ENCODE results near the gene HELZ. TPM values are rescaled to one million over a fixed set of nuclear protein-coding genes. Genes with fewer than 3 reads are reported as not detected.

Gene HELZ
- total RNA-seq, 6 donors from 2014 or later: 52.1 to 166 (median 60.8) TPM

DNA sequence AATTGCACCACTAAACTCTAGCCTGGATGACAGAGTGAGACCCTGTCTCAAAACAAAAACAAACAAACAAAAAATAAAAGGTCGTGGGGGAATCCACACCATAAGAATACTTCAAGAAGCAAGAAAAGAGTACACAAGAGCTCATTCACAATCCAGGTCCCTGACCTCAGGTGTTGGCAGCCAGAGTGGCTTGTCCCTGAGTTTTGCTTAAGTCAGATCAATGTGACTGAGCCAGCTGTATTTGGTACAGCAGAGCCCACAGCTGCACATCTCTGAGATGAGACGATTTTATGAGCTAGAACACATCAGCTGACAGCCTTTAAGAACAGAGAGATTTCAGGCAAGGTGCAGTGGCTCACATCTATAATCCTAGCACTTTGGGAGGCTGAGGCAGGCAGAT, 178.3 kb downstream of the HELZ start:
- Histone ChIP-seq H3K4me1 (peaks cover 0 to 8% (median 0%) of the 10 kb centered on the region in 4 donors), H3K27me3 (no peaks in the 10 kb centered on the region), H3K9me3 (no peaks in the 10 kb centered on the region), H3K4me3 (no peak overlapping the region), H3K27ac (no peak overlapping the region), H3K36me3 (no peaks in the 10 kb centered on the region)
- ATAC-seq (ENCODE audit: low FRiP score in 2 of 2) (no peak), DNase-seq (no peak)
- 56 to 67% methylated on average over 2 of the region's 2 CpGs for WGBS, 2 donors
- TF ChIP-seq, protein P1, sequence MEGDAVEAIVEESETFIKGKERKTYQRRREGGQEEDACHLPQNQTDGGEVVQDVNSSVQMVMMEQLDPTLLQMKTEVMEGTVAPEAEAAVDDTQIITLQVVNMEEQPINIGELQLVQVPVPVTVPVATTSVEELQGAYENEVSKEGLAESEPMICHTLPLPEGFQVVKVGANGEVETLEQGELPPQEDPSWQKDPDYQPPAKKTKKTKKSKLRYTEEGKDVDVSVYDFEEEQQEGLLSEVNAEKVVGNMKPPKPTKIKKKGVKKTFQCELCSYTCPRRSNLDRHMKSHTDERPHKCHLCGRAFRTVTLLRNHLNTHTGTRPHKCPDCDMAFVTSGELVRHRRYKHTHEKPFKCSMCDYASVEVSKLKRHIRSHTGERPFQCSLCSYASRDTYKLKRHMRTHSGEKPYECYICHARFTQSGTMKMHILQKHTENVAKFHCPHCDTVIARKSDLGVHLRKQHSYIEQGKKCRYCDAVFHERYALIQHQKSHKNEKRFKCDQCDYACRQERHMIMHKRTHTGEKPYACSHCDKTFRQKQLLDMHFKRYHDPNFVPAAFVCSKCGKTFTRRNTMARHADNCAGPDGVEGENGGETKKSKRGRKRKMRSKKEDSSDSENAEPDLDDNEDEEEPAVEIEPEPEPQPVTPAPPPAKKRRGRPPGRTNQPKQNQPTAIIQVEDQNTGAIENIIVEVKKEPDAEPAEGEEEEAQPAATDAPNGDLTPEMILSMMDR (IDR thresholded peaks at IDR 0.05): no peak
- TF ChIP-seq POLR2AphosphoS5 (IDR thresholded peaks at IDR 0.05) (no peak), EP300 (IDR thresholded peaks at IDR 0.05) (no peak), POLR2A (IDR thresholded peaks at IDR 0.05) (no peak)

DNA sequence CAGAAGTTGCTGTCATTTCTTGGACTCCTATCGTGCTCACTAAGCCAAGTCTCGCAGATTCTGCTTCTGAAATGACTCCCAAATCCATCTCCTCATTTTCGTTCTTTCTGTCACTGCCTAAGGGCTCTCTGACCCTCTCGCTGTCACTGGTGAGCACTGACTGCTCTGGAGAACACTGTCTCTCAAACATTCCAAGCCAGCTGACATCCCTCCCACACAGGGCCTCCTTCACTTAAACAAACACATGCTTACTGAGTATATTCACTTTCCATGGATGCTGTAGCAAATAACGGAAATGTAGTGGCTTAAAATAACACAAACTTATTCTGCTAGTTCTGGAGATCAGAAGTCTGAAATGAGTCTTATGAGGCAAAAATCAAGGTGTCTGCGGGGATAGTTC, 181.9 kb downstream of the HELZ start:
- Histone ChIP-seq H3K9me3 (no peaks in the 10 kb centered on the region), H3K27me3 (no peaks in the 10 kb centered on the region), H3K4me3 (no peak overlapping the region), H3K27ac (no peak overlapping the region), H3K36me3 (no peaks in the 10 kb centered on the region), H3K4me1 (no peaks in the 10 kb centered on the region)
- ATAC-seq (ENCODE audit: low FRiP score in 2 of 2) (no peak), DNase-seq (no peak)
- 81 to 85% methylated on average over 6 of the region's 6 CpGs for WGBS, 2 donors
- TF ChIP-seq, protein P1 (IDR thresholded peaks at IDR 0.05): no peak
- no peak for TF ChIP-seq POLR2AphosphoS5 (IDR thresholded peaks at IDR 0.05)
- TF ChIP-seq EP300 (IDR thresholded peaks at IDR 0.05): no peak
- TF ChIP-seq POLR2A (IDR thresholded peaks at IDR 0.05): no peak

DNA sequence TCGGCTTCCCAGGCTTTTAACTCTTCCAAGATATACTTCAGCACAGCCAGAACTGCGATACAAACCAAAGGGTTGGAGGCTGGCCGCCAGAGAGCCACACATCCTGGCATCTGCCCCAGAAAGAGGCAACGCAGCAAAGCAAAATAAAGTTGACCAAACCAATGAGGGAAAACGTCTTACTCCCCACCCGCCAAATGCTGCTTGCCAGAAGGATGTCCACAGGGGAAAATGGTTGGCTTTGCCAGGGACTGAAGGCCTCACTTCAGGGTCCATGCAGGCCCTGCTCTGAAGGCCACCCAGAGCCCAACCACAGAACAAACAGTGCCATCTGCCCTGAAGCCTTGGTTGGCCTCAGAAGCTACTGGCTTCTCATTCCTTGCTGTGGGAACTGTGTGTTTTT, 185.6 kb downstream of the HELZ start:
- H3K36me3 ChIP-seq: no peaks in the 10 kb centered on the region
- 82 to 88% methylated on average over 6 of the region's 6 CpGs for WGBS, 2 donors

DNA sequence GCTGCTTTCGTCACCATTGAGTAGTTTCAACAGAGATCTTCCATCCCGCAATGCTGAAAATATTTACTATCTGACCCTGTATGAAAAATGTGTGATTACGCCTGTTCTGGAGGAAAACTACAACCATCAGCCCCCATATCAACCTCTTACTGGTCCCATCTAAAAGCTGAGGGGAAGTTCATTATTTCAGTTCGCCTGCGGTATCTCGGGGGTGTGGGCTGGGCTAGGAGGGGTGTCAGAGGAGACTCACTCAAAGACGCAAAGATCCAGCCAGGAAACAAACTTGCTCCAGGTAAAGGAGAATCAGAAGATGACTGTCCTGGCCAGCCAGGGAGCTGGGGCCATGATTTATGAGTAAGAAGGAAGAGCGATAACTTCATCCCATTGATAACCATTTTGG, 187.0 kb downstream of the HELZ start:
- H3K4me1 ChIP-seq: no peaks in the 10 kb centered on the region
- H3K27me3 ChIP-seq: no peaks in the 10 kb centered on the region
- no peak overlapping the region for H3K27ac ChIP-seq
- H3K4me3 ChIP-seq: no peak overlapping the region
- 93 to 96% methylated on average over 8 of the region's 8 CpGs for WGBS, 2 donors
- TF ChIP-seq EP300 (IDR thresholded peaks at IDR 0.05) (no peak), POLR2AphosphoS5 (IDR thresholded peaks at IDR 0.05) (no peak), POLR2A (IDR thresholded peaks at IDR 0.05) (no peak)
- ATAC-seq (ENCODE audit: low FRiP score in 2 of 2): no peak
- H3K9me3 ChIP-seq: no peaks in the 10 kb centered on the region
- no peaks in the 10 kb centered on the region for H3K36me3 ChIP-seq
- DNase-seq: no peak

More for the DNA sequence above, 185.6 kb downstream of the HELZ start:
- DNase-seq (no peak), ATAC-seq (ENCODE audit: low FRiP score in 2 of 2) (no peak)
- Histone ChIP-seq H3K27ac (no peak overlapping the region), H3K4me1 (no peaks in the 10 kb centered on the region), H3K27me3 (no peaks in the 10 kb centered on the region), H3K9me3 (no peaks in the 10 kb centered on the region), H3K4me3 (no peak overlapping the region)
- TF ChIP-seq POLR2A (IDR thresholded peaks at IDR 0.05) (no peak), POLR2AphosphoS5 (IDR thresholded peaks at IDR 0.05) (no peak), EP300 (IDR thresholded peaks at IDR 0.05) (no peak)
- TF ChIP-seq, protein P1 (IDR thresholded peaks at IDR 0.05): no peak

DNA sequence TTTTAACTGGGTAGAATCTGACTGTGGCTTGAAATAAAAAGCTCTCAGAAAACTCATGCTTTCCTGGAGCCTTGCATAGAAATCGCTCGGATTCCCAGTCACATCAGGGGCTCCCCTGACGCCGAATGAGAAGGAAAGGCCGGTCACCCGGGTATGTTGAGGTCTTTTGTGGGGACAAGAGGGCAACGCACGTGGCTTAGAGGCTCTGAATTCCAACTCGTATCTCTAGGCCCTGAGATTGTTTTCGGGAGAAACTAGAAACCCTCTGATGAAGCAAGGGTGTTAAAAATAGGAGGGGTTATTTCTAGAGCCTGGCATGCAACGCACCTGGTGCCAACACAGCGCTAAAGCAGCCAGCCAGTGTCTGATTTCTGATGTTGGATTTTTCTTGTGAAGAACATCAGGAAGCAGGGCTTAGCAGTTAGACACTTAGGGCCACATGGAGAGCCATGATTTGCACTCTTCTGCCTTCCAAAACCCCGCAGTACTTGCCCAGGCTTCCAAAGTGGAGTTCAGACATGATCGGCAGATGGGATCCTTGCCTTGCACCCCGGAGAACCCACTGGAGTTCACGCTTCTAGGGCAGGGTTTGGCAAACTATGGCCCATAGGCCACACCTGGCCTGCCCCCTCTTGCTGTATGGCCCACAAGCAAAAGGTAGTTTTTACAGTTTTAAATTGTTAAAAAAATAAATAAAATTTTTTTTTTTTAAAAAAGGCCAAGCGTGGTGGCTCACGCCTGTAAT, 188.1 kb downstream of the HELZ start:
- ATAC-seq (ENCODE audit: low FRiP score in 2 of 2): no peak
- H3K4me1 ChIP-seq: no peaks in the 10 kb centered on the region
- no peak for DNase-seq
- H3K36me3 ChIP-seq: no peaks in the 10 kb centered on the region
- no peak for TF ChIP-seq EP300 (IDR thresholded peaks at IDR 0.05)
- no peak for TF ChIP-seq POLR2A (IDR thresholded peaks at IDR 0.05)
- no peak for TF ChIP-seq POLR2AphosphoS5 (IDR thresholded peaks at IDR 0.05)
- no peak overlapping the region for H3K27ac ChIP-seq
- H3K27me3 ChIP-seq: no peaks in the 10 kb centered on the region
- 90% methylated on average over 18 of the region's 18 CpGs for WGBS, 2 donors
- no peaks in the 10 kb centered on the region for H3K9me3 ChIP-seq
- no peak overlapping the region for H3K4me3 ChIP-seq
